ENCODE results near the gene PARN.

PARN gene

DNA sequence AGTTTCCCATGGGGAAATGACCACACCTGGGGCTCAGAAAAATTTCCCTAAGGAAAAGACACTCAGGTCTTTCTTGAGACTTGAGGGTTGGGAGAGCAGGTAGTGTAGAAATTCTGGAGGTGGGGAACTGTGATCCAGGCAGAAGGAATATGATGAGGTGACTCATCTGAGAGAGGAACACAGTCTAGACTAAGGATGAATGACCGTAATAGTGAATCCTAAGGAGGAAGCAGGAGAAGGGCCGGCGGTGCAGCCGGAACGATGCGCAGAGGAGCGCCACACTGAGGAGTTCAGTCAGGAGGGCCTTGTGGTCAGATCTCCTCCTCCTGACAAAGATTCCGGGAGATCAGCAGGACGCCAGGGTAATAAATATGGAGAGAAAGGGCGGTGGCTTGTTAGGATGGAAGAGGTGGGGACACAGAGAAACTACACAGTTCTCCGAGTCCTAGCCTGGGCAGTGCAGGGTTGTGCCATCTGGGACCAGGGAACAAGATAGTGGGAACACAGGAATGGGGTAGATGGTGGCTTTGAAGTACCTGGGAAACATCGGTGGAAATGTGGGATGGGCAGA is 135.6 kb downstream of the PARN start:
- no peaks in the 10 kb centered on the region for H4K20me1 ChIP-seq (ENCODE audit: control insufficient read depth, insufficient read depth, low read depth, low read length)
- no peaks in the 10 kb centered on the region for H3K9me3 ChIP-seq (ENCODE audit: control insufficient read depth, insufficient read depth, low read length)
- H3K4me1 ChIP-seq (ENCODE audit: control insufficient read depth, low read length), result no peaks in the 10 kb centered on the region
- no peaks in the 10 kb centered on the region for H3K9me2 ChIP-seq (replicated peaks; ENCODE audit: control insufficient read depth, low read length)
- H3K27ac ChIP-seq (ENCODE audit: low read depth, low read length), result no peak overlapping the region
- H3K36me3 ChIP-seq (ENCODE audit: control insufficient read depth, low read length), result peaks cover 37% of the 10 kb centered on the region
- H3K4me3 ChIP-seq (ENCODE audit: low read length), result no peak overlapping the region
- H3K4me2 ChIP-seq (ENCODE audit: low read length), result no peak overlapping the region
- TF ChIP-seq, protein P1, sequence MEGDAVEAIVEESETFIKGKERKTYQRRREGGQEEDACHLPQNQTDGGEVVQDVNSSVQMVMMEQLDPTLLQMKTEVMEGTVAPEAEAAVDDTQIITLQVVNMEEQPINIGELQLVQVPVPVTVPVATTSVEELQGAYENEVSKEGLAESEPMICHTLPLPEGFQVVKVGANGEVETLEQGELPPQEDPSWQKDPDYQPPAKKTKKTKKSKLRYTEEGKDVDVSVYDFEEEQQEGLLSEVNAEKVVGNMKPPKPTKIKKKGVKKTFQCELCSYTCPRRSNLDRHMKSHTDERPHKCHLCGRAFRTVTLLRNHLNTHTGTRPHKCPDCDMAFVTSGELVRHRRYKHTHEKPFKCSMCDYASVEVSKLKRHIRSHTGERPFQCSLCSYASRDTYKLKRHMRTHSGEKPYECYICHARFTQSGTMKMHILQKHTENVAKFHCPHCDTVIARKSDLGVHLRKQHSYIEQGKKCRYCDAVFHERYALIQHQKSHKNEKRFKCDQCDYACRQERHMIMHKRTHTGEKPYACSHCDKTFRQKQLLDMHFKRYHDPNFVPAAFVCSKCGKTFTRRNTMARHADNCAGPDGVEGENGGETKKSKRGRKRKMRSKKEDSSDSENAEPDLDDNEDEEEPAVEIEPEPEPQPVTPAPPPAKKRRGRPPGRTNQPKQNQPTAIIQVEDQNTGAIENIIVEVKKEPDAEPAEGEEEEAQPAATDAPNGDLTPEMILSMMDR (IDR thresholded peaks at IDR 0.05; ENCODE audit: low read depth, low read length, poor library complexity, severe bottlenecking), result no peak
- H3K27me3 ChIP-seq (ENCODE audit: control insufficient read depth, low read length), result no peaks in the 10 kb centered on the region
- H3F3A ChIP-seq (ENCODE audit: control insufficient read depth, insufficient read depth), result no peaks in the 10 kb centered on the region
- peaks cover 21% of the 10 kb centered on the region for H3K79me2 ChIP-seq (ENCODE audit: control insufficient read depth, low read length)

DNA sequence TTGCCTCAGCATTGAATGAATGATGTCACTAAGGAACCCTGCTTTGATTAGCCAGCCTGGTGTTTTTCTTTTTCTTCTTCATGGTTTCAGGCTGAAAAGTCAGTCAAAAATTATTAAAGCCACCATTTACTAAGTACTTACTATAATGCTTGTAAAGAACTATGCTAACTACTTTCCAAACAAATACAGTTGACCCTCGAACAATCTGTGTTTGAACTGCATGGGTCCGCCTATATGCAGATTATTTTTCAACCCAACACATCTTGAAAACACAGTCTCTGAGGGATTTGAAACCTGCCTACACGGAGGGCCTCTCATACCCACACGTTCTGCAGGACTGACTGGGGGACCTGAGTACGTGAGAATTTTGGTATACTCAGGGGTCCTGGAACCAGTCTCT is 136.3 kb downstream of the PARN start:
- TF ChIP-seq EZH2phosphoT487 (IDR thresholded peaks at IDR 0.05; ENCODE audit: borderline replicate concordance, low read length), result no peak
- TF ChIP-seq, protein P1 (IDR thresholded peaks at IDR 0.05; ENCODE audit: low read depth, low read length, poor library complexity, severe bottlenecking), result no peak
- H3K4me2 ChIP-seq (ENCODE audit: low read length), result no peak overlapping the region
- H3K27ac ChIP-seq (ENCODE audit: low read depth, low read length), result no peak overlapping the region

DNA sequence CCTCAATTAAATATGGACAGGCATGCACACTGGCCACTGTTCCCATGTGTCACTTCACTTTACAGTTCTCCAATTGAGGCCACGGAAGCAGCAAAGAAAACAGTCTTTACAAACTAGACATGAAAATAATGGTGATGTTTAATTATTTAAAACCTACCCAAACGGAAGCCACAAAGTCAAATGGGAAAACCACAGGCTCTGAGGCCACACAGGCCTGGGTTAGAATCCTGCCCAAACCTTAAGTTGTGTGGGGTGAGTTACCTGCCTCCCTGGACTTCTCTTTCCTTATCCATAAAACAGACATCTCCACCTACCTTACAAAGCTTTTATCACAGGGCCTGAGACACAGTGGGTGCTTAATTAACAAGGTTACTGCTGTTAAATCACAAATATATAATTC is 137.4 kb downstream of the PARN start:
- no peaks in the 10 kb centered on the region for H3K4me1 ChIP-seq (ENCODE audit: control insufficient read depth, low read length)
- H3K4me2 ChIP-seq (ENCODE audit: low read length), result no peak overlapping the region
- no peak for TF ChIP-seq EZH2phosphoT487 (IDR thresholded peaks at IDR 0.05; ENCODE audit: borderline replicate concordance, low read length)
- TF ChIP-seq, protein P1 (IDR thresholded peaks at IDR 0.05; ENCODE audit: low read depth, low read length, poor library complexity, severe bottlenecking), result no peak
- H3K9me2 ChIP-seq (replicated peaks; ENCODE audit: control insufficient read depth, low read length), result no peaks in the 10 kb centered on the region
- no peaks in the 10 kb centered on the region for H3K27me3 ChIP-seq (ENCODE audit: control insufficient read depth, low read length)
- H4K20me1 ChIP-seq (ENCODE audit: control insufficient read depth, insufficient read depth, low read depth, low read length), result no peaks in the 10 kb centered on the region
- no peaks in the 10 kb centered on the region for H3F3A ChIP-seq (ENCODE audit: control insufficient read depth, insufficient read depth)
- no peak overlapping the region for H3K4me3 ChIP-seq (ENCODE audit: low read length)
- H3K79me2 ChIP-seq (ENCODE audit: control insufficient read depth, low read length), result peaks cover 29% of the 10 kb centered on the region
- H3K9me3 ChIP-seq (ENCODE audit: control insufficient read depth, insufficient read depth, low read length), result no peaks in the 10 kb centered on the region
- H3K36me3 ChIP-seq (ENCODE audit: control insufficient read depth, low read length), result peaks cover 40% of the 10 kb centered on the region
- no peak overlapping the region for H3K27ac ChIP-seq (ENCODE audit: low read depth, low read length)

More for the DNA sequence above, 136.3 kb downstream of the PARN start:
- Histone ChIP-seq H3K9me2 (replicated peaks; ENCODE audit: control insufficient read depth, low read length) (no peaks in the 10 kb centered on the region), H3K4me3 (ENCODE audit: low read length) (no peak overlapping the region), H3K36me3 (ENCODE audit: control insufficient read depth, low read length) (peaks cover 39% of the 10 kb centered on the region), H3K9me3 (ENCODE audit: control insufficient read depth, insufficient read depth, low read length) (no peaks in the 10 kb centered on the region), H3K27me3 (ENCODE audit: control insufficient read depth, low read length) (no peaks in the 10 kb centered on the region), H4K20me1 (ENCODE audit: control insufficient read depth, insufficient read depth, low read depth, low read length) (no peaks in the 10 kb centered on the region), H3F3A (ENCODE audit: control insufficient read depth, insufficient read depth) (no peaks in the 10 kb centered on the region), H3K79me2 (ENCODE audit: control insufficient read depth, low read length) (peaks cover 23% of the 10 kb centered on the region), H3K4me1 (ENCODE audit: control insufficient read depth, low read length) (no peaks in the 10 kb centered on the region)

Data from DOHH2 (cell line).